HG02678 (cell line): ENCODE data around the gene BNIP3.
"Not testable (repeated sequence)": the region's sequence is repeated elsewhere in the genome, so short reads cannot be mapped to it uniquely, and the experiment has no call there.

Experiments
- ATAC-seq: cut with Tn5 transposase; IDR thresholded peaks from one replicate; pipeline ENCODE4 v1.9.1; 2021; ENCODE audit warnings: mild to moderate bottlenecking, moderate library complexity; ENCODE audit not compliant: unreplicated experiment

The BNIP3 gene

DNA sequence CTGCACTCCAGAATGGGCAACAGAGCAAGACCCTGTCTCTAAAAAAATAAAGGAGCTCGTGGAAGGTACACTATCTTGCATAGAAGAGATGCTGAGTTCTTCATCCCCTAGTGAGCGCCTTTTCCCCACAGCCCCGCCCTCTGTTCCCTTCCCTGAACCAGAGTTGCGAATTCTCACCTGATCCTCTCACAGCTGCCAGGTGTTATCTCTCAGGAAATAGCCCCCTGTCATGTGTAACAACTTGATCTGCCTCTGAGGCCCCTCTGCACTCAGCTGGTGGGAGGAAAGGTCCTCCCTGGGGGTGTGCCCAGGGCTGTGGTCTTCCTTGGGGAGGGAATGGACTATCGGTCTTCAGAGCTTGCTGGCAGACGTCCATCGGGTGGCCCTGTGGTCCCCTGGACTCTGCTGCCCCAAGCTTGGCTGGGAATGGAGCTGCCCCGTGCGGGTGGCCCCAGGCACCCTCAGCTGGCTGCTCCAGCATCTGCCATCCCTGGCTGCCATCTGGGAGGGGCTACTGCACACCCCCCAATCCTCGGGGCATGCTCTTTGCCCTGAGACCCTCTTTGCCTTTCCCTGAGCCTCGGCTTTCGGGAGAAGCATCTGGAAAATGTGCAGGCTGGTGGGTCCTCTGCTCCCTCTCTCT, 21.7 kb upstream of the BNIP3 start:
- no peak for ATAC-seq

GRCh38 chr10:132002004-132002403, 20.3 kb upstream of the BNIP3 start:
- no peak for ATAC-seq

- ATAC-seq, result no peak
These were observed 19.7 kb upstream of the BNIP3 start for GRCh38 chr10:132001238-132001972.

DNA sequence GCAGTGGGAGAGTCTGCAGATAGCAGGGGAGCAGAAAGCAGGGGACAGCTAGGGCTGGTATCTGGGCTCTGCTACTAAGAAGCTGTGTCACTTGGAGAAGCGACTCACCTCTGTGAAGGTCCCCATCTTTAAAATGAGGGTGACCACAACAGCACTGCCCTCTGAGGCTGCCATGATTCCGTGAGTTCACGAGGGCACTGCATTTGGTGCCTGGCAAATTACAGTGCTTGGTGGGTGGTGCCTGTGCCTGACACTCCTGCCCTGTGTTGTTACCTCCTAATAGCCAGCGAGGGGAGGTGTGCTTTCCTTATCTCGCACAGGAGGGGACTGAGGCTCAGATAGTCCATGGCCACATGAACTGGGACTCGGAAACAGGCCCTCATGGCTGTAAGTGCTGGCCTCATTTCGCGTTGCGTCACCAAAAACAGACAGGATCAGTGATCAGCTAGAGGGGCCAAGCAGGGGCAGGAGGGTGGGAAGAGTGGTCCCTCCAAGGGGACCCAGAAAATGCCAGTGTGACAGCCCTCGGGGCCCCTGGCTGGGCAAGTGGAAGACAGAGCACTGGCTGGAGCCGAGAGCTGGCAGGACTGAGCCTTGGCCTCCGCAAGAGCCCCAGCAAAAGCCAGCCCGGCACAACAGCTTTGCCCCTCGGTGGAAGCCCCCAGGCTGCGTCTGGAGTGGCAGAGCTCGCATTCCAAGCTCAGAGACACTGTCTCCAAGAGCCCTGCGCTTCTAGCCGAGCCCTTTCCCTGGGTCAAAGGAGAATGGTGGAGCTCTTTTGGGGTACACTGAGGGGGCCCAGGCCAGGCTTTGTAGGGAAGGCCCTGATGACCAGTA, 17.3 kb upstream of the BNIP3 start:
- no peak for ATAC-seq

DNA sequence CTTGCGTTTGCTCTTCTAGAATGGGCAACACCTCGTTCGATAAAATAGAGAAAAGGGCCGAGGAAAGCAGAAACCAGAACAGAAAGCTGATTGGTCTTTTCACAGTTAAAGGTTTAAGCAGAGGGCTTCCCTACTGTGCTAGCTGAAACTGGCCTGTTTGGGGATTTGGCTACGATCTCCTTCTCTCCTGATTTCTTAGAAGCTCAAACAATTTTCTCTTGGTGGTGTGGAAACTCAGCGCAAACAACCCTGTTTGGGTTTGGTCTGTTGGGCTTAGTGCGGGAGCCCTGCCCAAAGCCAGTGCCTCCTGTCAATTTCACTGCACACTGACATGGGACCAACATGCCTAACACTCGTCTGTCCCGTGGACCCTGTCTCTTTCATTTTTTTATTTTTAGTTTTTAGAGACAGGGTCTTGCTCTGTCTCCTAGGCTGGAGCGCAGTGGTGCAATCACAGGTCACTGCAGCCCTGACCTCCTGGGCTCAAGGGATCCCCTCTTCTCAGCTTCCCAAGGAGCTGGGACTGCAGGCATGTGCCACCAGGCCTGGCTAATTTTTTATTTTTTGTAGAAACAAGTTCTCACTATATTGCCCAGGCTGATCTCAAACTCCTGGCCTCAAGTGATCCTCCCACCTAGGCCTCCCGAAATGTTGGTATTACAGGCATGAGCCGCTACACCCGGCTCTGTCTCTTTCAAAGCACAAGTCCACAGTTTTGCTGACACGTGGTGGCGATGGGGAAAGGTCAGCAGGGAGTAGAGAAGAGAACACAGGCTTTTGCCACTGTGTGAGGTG, 16.5 kb upstream of the BNIP3 start:
- ATAC-seq, result no peak

DNA sequence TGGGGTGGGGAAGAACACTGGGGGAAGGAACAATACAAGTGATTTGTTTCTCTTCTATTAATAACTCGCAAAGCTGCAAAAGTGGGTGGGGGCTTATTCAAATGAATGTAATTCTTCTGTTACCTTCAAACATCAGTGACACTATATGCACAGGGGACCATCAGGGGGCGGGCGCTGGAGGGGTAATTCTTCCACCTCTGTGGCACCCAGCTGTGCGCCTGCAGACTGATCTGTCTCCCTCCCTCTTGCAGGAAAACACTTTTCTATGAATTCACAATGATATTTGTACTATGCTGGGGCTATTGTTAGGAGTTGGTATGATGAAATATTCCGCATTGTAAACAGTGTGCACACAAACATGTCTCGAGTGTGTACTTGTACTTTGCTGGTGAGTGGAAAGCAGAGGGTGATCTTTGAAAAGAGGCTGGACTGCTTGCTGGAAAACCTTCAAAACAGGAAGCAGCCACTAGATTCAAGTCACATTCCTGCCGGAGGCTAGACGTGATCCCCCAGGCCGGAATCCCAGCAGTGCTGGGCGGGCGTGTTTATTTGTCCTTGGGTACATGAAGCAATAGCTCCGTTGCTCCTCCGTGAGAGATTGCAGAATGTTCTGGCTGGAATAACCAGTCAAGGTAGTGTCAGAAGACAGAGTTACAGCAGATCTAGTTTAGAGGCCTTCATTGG, 15.8 kb upstream of the BNIP3 start:
- ATAC-seq, result no peak

- no peak for ATAC-seq
These were observed 15.0 kb upstream of the BNIP3 start for GRCh38 chr10:131996466-131997365.

DNA sequence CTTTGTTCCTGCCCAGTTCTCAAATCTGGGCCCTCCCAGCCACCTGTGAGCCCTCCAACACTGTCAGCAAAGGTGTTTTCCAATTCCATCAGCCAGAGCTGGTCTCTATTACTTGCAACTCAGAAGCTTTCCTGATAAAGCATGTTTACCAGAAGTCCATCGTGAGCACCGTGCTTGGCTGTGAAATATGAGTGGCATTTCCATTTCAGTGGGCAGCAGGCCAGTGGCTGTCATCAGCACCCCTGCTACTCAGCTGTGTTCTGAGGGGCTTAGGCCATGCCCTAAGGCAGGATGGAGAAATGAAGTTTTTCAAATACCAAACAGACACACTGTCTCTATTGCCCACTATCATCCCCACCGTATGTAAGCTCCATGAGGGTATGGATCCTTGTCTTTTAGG, 12.7 kb upstream of the BNIP3 start:
- ATAC-seq, result no peak

DNA sequence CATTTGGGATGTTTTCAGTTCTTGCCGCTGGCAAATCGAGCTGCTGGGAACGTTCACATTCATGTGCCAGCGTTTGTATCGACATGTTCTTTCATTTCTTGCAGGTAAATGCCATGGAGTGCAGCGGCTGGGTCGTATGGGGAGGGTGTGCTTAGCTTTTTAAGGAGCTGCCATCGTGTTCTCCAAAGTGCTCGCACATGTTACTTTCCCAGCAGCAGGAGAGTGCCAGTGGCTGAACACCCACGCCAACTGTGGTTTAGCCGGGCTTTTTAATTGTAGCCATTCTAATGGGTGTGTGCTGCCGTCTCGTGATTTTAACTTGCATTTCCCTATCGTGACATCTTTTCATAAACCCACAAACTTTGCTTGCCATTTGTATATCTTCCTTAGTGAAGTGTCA, 11.6 kb upstream of the BNIP3 start:
- no peak for ATAC-seq

DNA sequence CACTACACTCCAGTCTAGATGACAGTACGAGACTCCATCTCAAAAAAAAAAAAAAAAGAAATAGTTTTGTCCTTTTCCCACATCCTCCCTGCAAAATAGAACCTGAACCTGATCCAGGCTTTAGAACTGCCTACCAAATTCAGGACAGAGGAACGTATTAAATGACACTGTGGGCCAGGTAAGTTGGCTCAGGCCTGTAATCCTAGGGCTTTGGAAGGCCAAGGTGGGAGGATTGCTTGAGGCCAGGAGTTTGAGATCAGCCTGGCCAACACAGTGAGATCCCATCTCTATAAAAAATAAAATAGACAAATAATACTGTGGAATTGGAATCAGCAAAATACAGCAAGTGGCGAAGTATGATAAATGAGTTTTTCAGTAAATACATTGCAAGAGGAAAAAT, 10.0 kb upstream of the BNIP3 start:
- no peak for ATAC-seq

DNA sequence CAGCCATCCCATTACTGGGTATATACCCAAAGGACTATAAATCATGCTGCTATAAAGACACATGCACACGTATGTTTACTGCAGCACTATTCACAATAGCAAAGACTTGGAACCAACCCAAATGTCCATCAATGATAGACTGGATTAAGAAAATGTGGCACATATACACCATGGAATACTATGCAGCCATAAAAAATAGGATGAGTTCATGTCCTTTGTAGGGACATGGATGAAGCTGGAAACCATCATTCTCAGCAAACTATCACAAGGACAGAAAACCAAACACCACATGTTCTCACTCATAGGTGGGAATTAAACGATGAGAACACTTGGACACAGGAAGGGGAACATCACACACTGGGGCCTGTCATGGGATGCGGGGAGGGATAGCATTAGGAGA, 6.1 kb upstream of the BNIP3 start:
- ATAC-seq, result not testable (repeated sequence)

GRCh38 chr10:131987301-131987700, 5.6 kb upstream of the BNIP3 start:
- ATAC-seq, result not testable (repeated sequence)

DNA sequence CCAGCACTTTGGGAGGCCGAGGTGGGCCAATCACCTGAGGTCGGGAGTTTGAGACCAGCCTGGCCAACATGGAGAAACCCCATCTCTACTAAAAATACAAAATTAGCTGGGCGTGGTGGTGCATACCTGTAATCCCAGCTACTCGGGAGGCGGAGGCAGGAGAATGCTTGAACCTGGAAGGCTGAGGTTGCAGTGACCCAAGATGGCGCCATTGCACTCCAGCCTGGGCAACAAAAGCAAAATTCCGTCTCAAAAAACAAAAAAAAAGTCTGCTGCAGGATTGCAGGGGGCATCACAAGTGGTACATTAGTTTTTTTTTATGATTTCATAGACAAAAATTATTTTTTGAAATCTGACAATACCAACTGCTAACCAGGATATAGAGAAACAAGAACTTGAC, 5.1 kb upstream of the BNIP3 start:
- not testable (repeated sequence) for ATAC-seq

- ATAC-seq, result no peak
These were observed 2.1 kb upstream of the BNIP3 start for GRCh38 chr10:131983780-131984179.

DNA sequence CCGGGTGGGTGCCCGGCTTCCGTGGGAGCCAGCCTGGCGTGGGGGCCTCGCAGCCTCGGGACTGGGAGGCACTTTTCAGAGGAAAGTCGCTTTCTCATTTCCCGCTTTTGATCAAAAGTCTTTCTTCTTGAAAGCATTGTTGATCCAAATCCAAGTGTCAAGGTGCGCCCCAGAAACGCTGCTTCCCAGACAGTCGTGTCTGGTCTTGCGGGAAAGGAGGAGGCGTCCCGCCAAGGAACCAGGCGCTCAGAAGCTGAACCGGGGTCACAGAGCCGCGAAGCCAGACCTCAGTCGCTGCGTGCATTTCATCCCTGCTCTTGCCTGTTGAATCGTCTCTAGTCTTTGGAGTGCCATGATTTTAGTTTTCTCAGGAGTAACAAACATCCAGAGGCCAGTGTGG, 1.1 kb upstream of the BNIP3 start:
- ATAC-seq, result no peak

GRCh38 chr10:131982185-131982756, 548 bp upstream of the BNIP3 start:
- ATAC-seq, result peak; percentile 16

GRCh38 chr10:131980761-131981428, 828 bp downstream of the BNIP3 start:
- no peak for ATAC-seq

DNA sequence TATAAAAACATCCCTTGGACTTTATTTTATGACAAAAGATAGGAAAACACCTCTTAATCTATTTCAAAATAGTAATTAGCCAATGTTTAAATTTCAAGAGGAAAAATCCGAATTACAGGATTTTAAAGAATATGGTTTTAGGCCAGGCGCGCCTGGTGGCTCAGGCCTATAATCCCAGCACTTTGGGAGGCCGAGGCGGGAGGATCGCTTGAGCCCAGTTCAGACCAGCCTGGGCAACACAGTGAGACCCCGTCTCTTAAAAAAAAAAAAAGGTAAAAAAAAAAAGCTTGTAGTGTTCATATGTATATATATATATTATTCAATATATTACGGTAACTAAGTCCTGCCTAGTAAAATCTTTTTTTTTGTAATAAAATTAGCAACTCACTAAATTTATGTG, 1.4 kb downstream of the BNIP3 start:
- ATAC-seq, result no peak
